HepG2 (cell line): ENCODE measurements around the gene TMEM59. TPM values are rescaled to one million over a fixed set of nuclear protein-coding genes. Genes with fewer than 3 reads are reported as not detected.

ENCODE experiments used
- KDM3A ChIP-seq: IDR thresholded peaks from 2 replicates; pipeline ENCODE4 v1.6.1; 2018; ENCODE audit warnings: low read depth, missing compliant biosample characterization
- MXI1 ChIP-seq: IDR thresholded peaks from 3 replicates; pipeline ENCODE4 v1.6.1; 2012; ENCODE audit warnings: low read depth, low read length, inconsistent platforms, borderline replicate concordance
- SIX4 ChIP-seq: sonication (generic); formaldehyde crosslinking; IDR thresholded peaks from 2 replicates; pipeline ENCODE4 v1.4.0; 2020; ENCODE audit warnings: missing genetic modification reagents
- SMAD3 ChIP-seq: sonication (generic); formaldehyde crosslinking; IDR thresholded peaks from 2 replicates; pipeline ENCODE4 v1.4.0; 2020; ENCODE audit warnings: missing genetic modification reagents
- TGIF2 ChIP-seq: IDR thresholded peaks from 2 replicates; pipeline ENCODE4 v1.6.1; 2016; ENCODE audit warnings: control low read depth, missing compliant biosample characterization
- ZMYM4 ChIP-seq: sonication (generic); formaldehyde crosslinking; IDR thresholded peaks from 2 replicates; pipeline ENCODE4 v1.8.1; 2023; ENCODE audit warnings: mild to moderate bottlenecking, missing genetic modification reagents
- ZNF331 ChIP-seq: sonication (generic); formaldehyde crosslinking; IDR thresholded peaks from 2 replicates; pipeline ENCODE4 v1.4.0; 2020; ENCODE audit warnings: missing genetic modification reagents
- ZNF556 ChIP-seq: sonication (generic); formaldehyde crosslinking; IDR thresholded peaks from 2 replicates; pipeline ENCODE4 v1.4.0; 2020; ENCODE audit warnings: mild to moderate bottlenecking, missing genetic modification reagents, borderline replicate concordance
- polyA plus RNA-seq, 8 experiments: library from polyadenylated mRNA; depleted of rRNA in 3 of 8; stranded (reverse) in 7 of 8; unstranded in 1 of 8; fragments of >200 nt; fragmentation: Illumina TruSeq in 4 of 8; extraction: Trizol in 4 of 8; gene quantifications; 2 replicates each; pipeline versions ENCODE4 v1.2.1 to v1.2.3, GENCODE V29; 2011 to 2016; ENCODE audit warnings: low read depth in 4 of 8, missing spikeins in 1 of 8, mixed read lengths in 1 of 8; ENCODE audit not compliant: insufficient read depth in 1 of 8
- total RNA-seq, 5 experiments: library from RNA; depleted of rRNA; stranded (reverse); fragments of >200 nt; fragmentation: Illumina TruSeq; extraction: Trizol; gene quantifications; 2 replicates each; pipeline ENCODE4 v1.2.3, GENCODE V29; 2016; ENCODE audit warnings: low read depth in 1 of 5
- TF ChIP-seq, protein P1 (sequence below): sonication (generic); formaldehyde crosslinking; IDR thresholded peaks from 2 replicates; pipeline ENCODE4 v1.5.0; 2020; ENCODE audit warnings: mild to moderate bottlenecking, missing genetic modification reagents, borderline replicate concordance
- TF ChIP-seq, protein P2 (sequence below): IDR thresholded peaks from 2 replicates; pipeline ENCODE4 v1.6.1; 2012; ENCODE audit warnings: inconsistent platforms
- TF ChIP-seq, protein P3 (sequence below): sonication (generic); formaldehyde crosslinking; IDR thresholded peaks from 2 replicates; pipeline ENCODE4 v1.5.1; 2020; ENCODE audit warnings: mild to moderate bottlenecking, missing genetic modification reagents, moderate library complexity
- TF ChIP-seq, protein P4 (sequence below): sonication (generic); formaldehyde crosslinking; IDR thresholded peaks from 2 replicates; pipeline ENCODE4 v1.9.0; 2021; ENCODE audit warnings: missing genetic modification reagents, borderline replicate concordance

TMEM59 gene
- total and polyA plus RNA-seq, 2 of the 13 experiments (the other 11 are each of a cell fraction or from before 2014, with no cell fraction given), result 147 to 363 TPM

DNA sequence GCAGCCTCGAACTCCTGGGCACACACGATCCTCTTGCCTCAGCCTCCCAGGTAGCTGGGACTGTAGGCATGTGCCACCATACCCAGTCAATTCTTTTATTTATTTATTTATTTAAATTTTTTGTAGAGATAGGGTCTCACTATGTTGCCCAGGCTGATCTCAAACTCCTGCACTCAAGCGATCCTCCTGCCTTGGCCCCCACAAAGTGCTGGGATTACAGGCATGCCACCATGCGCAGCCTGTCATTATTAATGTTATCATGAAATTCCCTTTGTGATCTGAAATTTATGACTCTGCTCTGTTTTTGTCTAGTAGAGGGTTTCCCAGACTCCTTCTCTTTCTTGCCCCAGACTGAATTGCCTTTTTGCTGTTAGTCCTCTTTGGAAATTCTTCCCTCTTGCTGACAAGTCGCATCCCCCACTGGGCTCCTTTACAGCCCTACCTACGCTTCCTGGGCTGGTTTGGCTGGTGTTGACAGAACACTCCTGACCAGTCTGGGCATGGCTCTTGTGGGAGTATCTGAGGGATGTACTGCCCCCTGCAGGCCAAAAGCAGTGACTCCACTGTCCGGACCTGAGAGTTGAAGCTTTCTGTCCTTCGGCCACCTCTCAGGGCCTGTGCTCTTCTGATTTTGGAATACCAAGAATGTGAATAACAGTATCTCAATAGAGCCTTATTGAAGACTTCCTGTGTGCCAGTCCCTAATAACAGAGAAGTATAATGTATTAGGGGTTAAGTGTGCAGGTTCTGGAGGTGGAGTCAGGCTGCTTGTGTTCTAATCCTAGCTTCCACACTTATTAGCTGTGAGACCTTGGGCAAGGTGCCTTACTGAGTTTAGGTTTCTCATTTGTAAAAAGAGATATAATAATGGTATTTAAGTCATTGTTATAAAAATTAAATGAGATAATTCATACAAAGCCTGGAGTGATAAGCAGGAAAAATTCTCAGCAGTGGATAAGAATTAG, 28.6 kb upstream of the TMEM59 start (continued):
- TF ChIP-seq, protein P1, sequence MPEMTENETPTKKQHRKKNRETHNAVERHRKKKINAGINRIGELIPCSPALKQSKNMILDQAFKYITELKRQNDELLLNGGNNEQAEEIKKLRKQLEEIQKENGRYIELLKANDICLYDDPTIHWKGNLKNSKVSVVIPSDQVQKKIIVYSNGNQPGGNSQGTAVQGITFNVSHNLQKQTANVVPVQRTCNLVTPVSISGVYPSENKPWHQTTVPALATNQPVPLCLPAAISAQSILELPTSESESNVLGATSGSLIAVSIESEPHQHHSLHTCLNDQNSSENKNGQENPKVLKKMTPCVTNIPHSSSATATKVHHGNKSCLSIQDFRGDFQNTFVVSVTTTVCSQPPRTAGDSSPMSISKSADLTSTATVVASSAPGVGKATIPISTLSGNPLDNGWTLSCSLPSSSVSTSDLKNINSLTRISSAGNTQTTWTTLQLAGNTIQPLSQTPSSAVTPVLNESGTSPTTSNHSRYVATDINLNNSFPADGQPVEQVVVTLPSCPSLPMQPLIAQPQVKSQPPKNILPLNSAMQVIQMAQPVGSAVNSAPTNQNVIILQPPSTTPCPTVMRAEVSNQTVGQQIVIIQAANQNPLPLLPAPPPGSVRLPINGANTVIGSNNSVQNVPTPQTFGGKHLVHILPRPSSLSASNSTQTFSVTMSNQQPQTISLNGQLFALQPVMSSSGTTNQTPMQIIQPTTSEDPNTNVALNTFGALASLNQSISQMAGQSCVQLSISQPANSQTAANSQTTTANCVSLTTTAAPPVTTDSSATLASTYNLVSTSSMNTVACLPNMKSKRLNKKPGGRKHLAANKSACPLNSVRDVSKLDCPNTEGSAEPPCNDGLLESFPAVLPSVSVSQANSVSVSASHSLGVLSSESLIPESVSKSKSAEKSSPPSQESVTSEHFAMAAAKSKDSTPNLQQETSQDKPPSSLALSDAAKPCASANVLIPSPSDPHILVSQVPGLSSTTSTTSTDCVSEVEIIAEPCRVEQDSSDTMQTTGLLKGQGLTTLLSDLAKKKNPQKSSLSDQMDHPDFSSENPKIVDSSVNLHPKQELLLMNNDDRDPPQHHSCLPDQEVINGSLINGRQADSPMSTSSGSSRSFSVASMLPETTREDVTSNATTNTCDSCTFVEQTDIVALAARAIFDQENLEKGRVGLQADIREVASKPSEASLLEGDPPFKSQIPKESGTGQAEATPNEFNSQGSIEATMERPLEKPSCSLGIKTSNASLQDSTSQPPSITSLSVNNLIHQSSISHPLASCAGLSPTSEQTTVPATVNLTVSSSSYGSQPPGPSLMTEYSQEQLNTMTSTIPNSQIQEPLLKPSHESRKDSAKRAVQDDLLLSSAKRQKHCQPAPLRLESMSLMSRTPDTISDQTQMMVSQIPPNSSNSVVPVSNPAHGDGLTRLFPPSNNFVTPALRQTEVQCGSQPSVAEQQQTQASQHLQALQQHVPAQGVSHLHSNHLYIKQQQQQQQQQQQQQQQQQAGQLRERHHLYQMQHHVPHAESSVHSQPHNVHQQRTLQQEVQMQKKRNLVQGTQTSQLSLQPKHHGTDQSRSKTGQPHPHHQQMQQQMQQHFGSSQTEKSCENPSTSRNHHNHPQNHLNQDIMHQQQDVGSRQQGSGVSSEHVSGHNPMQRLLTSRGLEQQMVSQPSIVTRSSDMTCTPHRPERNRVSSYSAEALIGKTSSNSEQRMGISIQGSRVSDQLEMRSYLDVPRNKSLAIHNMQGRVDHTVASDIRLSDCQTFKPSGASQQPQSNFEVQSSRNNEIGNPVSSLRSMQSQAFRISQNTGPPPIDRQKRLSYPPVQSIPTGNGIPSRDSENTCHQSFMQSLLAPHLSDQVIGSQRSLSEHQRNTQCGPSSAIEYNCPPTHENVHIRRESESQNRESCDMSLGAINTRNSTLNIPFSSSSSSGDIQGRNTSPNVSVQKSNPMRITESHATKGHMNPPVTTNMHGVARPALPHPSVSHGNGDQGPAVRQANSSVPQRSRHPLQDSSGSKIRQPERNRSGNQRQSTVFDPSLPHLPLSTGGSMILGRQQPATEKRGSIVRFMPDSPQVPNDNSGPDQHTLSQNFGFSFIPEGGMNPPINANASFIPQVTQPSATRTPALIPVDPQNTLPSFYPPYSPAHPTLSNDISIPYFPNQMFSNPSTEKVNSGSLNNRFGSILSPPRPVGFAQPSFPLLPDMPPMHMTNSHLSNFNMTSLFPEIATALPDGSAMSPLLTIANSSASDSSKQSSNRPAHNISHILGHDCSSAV (CRISPR knock-in tag), result no peak
- TF ChIP-seq ZMYM4 (CRISPR knock-in tag), result peak; percentile 49; the same call in 1 of the 2 replicates
- TF ChIP-seq ZNF331 (CRISPR knock-in tag), result peak; percentile 73; the same call in 1 of the 2 replicates
- 0 out of 2 replicates have a peak, but pooled peaks have one; percentile 25 for TF ChIP-seq SMAD3
- TF ChIP-seq ZNF556 (CRISPR knock-in tag), result 0 out of 2 replicates have a peak, but pooled peaks have one; percentile 44
- TF ChIP-seq MXI1, result peak; percentile 67; the same call in 2 of the 3 replicates
- TF ChIP-seq, protein P2, sequence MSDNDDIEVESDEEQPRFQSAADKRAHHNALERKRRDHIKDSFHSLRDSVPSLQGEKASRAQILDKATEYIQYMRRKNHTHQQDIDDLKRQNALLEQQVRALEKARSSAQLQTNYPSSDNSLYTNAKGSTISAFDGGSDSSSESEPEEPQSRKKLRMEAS, result peak; percentile 27; the same call in 1 of the 2 replicates
- TF ChIP-seq, protein P3, sequence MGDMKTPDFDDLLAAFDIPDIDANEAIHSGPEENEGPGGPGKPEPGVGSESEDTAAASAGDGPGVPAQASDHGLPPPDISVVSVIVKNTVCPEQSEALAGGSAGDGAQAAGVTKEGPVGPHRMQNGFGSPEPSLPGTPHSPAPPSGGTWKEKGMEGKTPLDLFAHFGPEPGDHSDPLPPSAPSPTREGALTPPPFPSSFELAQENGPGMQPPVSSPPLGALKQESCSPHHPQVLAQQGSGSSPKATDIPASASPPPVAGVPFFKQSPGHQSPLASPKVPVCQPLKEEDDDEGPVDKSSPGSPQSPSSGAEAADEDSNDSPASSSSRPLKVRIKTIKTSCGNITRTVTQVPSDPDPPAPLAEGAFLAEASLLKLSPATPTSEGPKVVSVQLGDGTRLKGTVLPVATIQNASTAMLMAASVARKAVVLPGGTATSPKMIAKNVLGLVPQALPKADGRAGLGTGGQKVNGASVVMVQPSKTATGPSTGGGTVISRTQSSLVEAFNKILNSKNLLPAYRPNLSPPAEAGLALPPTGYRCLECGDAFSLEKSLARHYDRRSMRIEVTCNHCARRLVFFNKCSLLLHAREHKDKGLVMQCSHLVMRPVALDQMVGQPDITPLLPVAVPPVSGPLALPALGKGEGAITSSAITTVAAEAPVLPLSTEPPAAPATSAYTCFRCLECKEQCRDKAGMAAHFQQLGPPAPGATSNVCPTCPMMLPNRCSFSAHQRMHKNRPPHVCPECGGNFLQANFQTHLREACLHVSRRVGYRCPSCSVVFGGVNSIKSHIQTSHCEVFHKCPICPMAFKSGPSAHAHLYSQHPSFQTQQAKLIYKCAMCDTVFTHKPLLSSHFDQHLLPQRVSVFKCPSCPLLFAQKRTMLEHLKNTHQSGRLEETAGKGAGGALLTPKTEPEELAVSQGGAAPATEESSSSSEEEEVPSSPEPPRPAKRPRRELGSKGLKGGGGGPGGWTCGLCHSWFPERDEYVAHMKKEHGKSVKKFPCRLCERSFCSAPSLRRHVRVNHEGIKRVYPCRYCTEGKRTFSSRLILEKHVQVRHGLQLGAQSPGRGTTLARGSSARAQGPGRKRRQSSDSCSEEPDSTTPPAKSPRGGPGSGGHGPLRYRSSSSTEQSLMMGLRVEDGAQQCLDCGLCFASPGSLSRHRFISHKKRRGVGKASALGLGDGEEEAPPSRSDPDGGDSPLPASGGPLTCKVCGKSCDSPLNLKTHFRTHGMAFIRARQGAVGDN (CRISPR knock-in tag), result peak; percentile 47; the same call in 1 of the 2 replicates
- 0 out of 2 replicates have a peak, but pooled peaks have one; percentile 33 for TF ChIP-seq KDM3A (CRISPR knock-in tag)
- TF ChIP-seq, protein P4, sequence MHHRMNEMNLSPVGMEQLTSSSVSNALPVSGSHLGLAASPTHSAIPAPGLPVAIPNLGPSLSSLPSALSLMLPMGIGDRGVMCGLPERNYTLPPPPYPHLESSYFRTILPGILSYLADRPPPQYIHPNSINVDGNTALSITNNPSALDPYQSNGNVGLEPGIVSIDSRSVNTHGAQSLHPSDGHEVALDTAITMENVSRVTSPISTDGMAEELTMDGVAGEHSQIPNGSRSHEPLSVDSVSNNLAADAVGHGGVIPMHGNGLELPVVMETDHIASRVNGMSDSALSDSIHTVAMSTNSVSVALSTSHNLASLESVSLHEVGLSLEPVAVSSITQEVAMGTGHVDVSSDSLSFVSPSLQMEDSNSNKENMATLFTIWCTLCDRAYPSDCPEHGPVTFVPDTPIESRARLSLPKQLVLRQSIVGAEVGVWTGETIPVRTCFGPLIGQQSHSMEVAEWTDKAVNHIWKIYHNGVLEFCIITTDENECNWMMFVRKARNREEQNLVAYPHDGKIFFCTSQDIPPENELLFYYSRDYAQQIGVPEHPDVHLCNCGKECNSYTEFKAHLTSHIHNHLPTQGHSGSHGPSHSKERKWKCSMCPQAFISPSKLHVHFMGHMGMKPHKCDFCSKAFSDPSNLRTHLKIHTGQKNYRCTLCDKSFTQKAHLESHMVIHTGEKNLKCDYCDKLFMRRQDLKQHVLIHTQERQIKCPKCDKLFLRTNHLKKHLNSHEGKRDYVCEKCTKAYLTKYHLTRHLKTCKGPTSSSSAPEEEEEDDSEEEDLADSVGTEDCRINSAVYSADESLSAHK (CRISPR knock-in tag), result no peak
- TF ChIP-seq SIX4 (CRISPR knock-in tag), result 0 out of 2 replicates have a peak, but pooled peaks have one; percentile 17
- 0 out of 2 replicates have a peak, but pooled peaks have one; percentile 52 for TF ChIP-seq TGIF2 (CRISPR knock-in tag)
